HepG2 (cell line): ENCODE measurements around the gene DEFB124. TPM values are rescaled to one million over a fixed set of nuclear protein-coding genes. Genes with fewer than 3 reads are reported as not detected.
A peak's percentile ranks its signal among the peaks of the same experiment; 100 is the strongest.

Experiments used
- BCL6 ChIP-seq: IDR thresholded peaks from 2 replicates; pipeline ENCODE4 v1.6.1; 2016; ENCODE audit warnings: missing genetic modification reagents, missing compliant biosample characterization
- BCLAF1 ChIP-seq: fragments of 450-650 bp; IDR thresholded peaks from 2 replicates; pipeline ENCODE4 v1.6.1; 2017; ENCODE audit warnings: mild to moderate bottlenecking
- BHLHE40 ChIP-seq: IDR thresholded peaks from 2 replicates; pipeline ENCODE4 v1.6.1; 2011; ENCODE audit warnings: low read length, improper control_type of control experiment
- BRD4 ChIP-seq: sonication (generic); formaldehyde crosslinking; IDR thresholded peaks from 2 replicates; pipeline ENCODE4 v1.4.0; 2020; ENCODE audit warnings: missing genetic modification reagents
- EED ChIP-seq: sonication (generic); formaldehyde crosslinking; IDR thresholded peaks from 2 replicates; pipeline ENCODE4 v1.5.0; 2020; ENCODE audit warnings: mild to moderate bottlenecking, missing genetic modification reagents
- GATA4 ChIP-seq: sonication (generic); IDR thresholded peaks from 2 replicates; pipeline ENCODE4 v1.6.1; 2016; ENCODE audit warnings: antibody characterized with exemption, low read depth, borderline replicate concordance
- IRF1 ChIP-seq: sonication (generic); formaldehyde crosslinking; IDR thresholded peaks from 2 replicates; pipeline ENCODE4 v1.4.0; 2020; ENCODE audit warnings: low read depth, mild to moderate bottlenecking, missing genetic modification reagents
- KDM2A ChIP-seq: sonication (generic); formaldehyde crosslinking; IDR thresholded peaks from 2 replicates; pipeline ENCODE4 v1.4.0; 2020; ENCODE audit warnings: low read depth, missing genetic modification reagents, borderline replicate concordance
- NKX3-1 ChIP-seq: sonication (generic); formaldehyde crosslinking; IDR thresholded peaks from 2 replicates; pipeline ENCODE4 v1.5.0; 2020; ENCODE audit warnings: missing genetic modification reagents
- RBAK ChIP-seq: sonication (generic); formaldehyde crosslinking; IDR thresholded peaks from 2 replicates; pipeline ENCODE4 v1.5.1; 2020; ENCODE audit warnings: mild to moderate bottlenecking, missing genetic modification reagents
- RFXANK ChIP-seq: IDR thresholded peaks from 2 replicates; pipeline ENCODE4 v1.6.1; 2016
- SNAPC4 ChIP-seq: sonication (generic); formaldehyde crosslinking; IDR thresholded peaks from 2 replicates; pipeline ENCODE4 v1.4.0; 2020; ENCODE audit warnings: mild to moderate bottlenecking, missing genetic modification reagents
- THAP9 ChIP-seq: sonication (generic); formaldehyde crosslinking; IDR thresholded peaks from 2 replicates; pipeline ENCODE4; 2020; ENCODE audit warnings: missing genetic modification reagents, mild to moderate bottlenecking, borderline replicate concordance
- U2AF1 ChIP-seq: fragments of 200-400 bp; formaldehyde crosslinking; optimal IDR thresholded peaks from 2 replicates; pipeline ENCODE3; 2017; ENCODE audit warnings: mild to moderate bottlenecking, low read depth, low read length
- ZNF33A ChIP-seq: sonication (generic); formaldehyde crosslinking; IDR thresholded peaks from 2 replicates; pipeline ENCODE4 v1.5.1; 2020; ENCODE audit warnings: missing genetic modification reagents, mild to moderate bottlenecking, moderate library complexity, borderline replicate concordance
- ZNF501 ChIP-seq: sonication (generic); formaldehyde crosslinking; IDR thresholded peaks from 2 replicates; pipeline ENCODE4 v1.5.1; 2020; ENCODE audit warnings: mild to moderate bottlenecking, moderate library complexity, missing genetic modification reagents
- ZNF547 ChIP-seq: sonication (generic); formaldehyde crosslinking; IDR thresholded peaks from 2 replicates; pipeline ENCODE4 v1.5.1; 2020; ENCODE audit warnings: mild to moderate bottlenecking, missing genetic modification reagents
- ZNF740 ChIP-seq: sonication (generic); formaldehyde crosslinking; IDR thresholded peaks from 2 replicates; pipeline ENCODE4 v1.4.0; 2020; ENCODE audit warnings: missing genetic modification reagents
- polyA plus RNA-seq, 8 experiments: library from polyadenylated mRNA; depleted of rRNA in 3 of 8; stranded (reverse) in 7 of 8; unstranded in 1 of 8; fragments of >200 nt; fragmentation: Illumina TruSeq in 4 of 8; extraction: Trizol in 4 of 8; gene quantifications; 2 replicates each; pipeline versions ENCODE4 v1.2.1 to v1.2.3, GENCODE V29; 2011 to 2016; ENCODE audit warnings: low read depth in 4 of 8, missing spikeins in 1 of 8, mixed read lengths in 1 of 8; ENCODE audit not compliant: insufficient read depth in 1 of 8
- total RNA-seq, 5 experiments: library from RNA; depleted of rRNA; stranded (reverse); fragments of >200 nt; fragmentation: Illumina TruSeq; extraction: Trizol; gene quantifications; 2 replicates each; pipeline ENCODE4 v1.2.3, GENCODE V29; 2016; ENCODE audit warnings: low read depth in 1 of 5

Gene DEFB124
- total and polyA plus RNA-seq, 2 of the 13 experiments (the other 11 are each of a cell fraction or from before 2014, with no cell fraction given), result not detected

GRCh38 chr20:31517373-31517772, 42.4 kb upstream of the DEFB124 start (continued):
- TF ChIP-seq SNAPC4 (no peak), NKX3-1 (CRISPR knock-in tag) (no peak), ZNF501 (CRISPR knock-in tag) (no peak; the same call in 1 of the 2 replicates), BRD4 (CRISPR knock-in tag) (no peak), ZNF547 (CRISPR knock-in tag) (0 out of 2 replicates have a peak, but pooled peaks have one; percentile 33), IRF1 (CRISPR knock-in tag) (no peak), RFXANK (0 out of 2 replicates have a peak, but pooled peaks have one; percentile 37), U2AF1 (no peak), BHLHE40 (no peak), BCLAF1 (no peak), ZNF33A (CRISPR knock-in tag) (no peak), KDM2A (CRISPR knock-in tag) (0 out of 2 replicates have a peak, but pooled peaks have one; percentile 18), GATA4 (no peak), BCL6 (CRISPR knock-in tag) (no peak), ZNF740 (CRISPR knock-in tag) (no peak), THAP9 (CRISPR knock-in tag) (no peak), EED (CRISPR knock-in tag) (no peak), RBAK (CRISPR knock-in tag) (no peak)
